ENCODE data around the gene AFDN. TPM values are rescaled to one million over a fixed set of nuclear protein-coding genes. Genes with fewer than 3 reads are reported as not detected.
A peak's percentile ranks its signal among the peaks of the same experiment; 100 is the strongest.

The AFDN gene
- total and polyA plus RNA-seq, 2 of the 8 experiments (the other 6 are each of a cell fraction or from before 2014, with no cell fraction given), result 53.4 to 192 TPM

GRCh38 chr6:167860550-167861226 lies 34.0 kb downstream of the AFDN start:
- peak overlapping the region in 1 of 4 experiments; percentile 37; a peak in 1 of 7 replicates for H3K9ac ChIP-seq (replicated peaks in 1 of 4; ENCODE audit: extremely low read depth in 1 of 4, low read depth in 3 of 4, low read length in 3 of 4)
- H2BK120ac ChIP-seq (replicated peaks; ENCODE audit: low read depth, low read length), result no peak overlapping the region
- DNase-seq (ENCODE audit: low read depth in 1 of 2, low spot score in 2 of 2), result no peak
- H3K27ac ChIP-seq (ENCODE audit: low read depth, low read length), result no peak overlapping the region; the same call in 1 of the 2 replicates
- no peak overlapping the region for H3K23ac ChIP-seq (ENCODE audit: insufficient read length)
- H3K4ac ChIP-seq (replicated peaks; ENCODE audit: insufficient read length, low read depth, low read length), result no peak overlapping the region
- H3K79me1 ChIP-seq (ENCODE audit: low read depth, low read length), result peaks cover 9% of the 10 kb centered on the region
- H4K8ac ChIP-seq (ENCODE audit: extremely low read depth, insufficient read depth, low read length), result no peak overlapping the region
- H3K36me3 ChIP-seq (ENCODE audit: control insufficient read depth in 2 of 4, insufficient read depth in 4 of 4, low read length in 3 of 4), result peaks cover 0 to 6% (median 1%) of the 10 kb centered on the region in 4 experiments; a peak in 2 of 8 replicates
- H2AFZ ChIP-seq (ENCODE audit: low read length), result no peak overlapping the region
- H3K79me2 ChIP-seq (ENCODE audit: control insufficient read depth in 1 of 2, insufficient read depth in 2 of 2, low read length in 2 of 2), result peaks cover 24 to 100% of the 10 kb centered on the region in 2 experiments; a peak in 3 of 4 replicates
- POLR2A ChIA-PET (ENCODE audit: partially characterized antibody), result interaction anchor here (1.0 kb wide), 2 partner anchors 11 to 17 kb away, joined by 3 to 4 read pairs; no protein-coding TSS in a partner anchor
- H2BK15ac ChIP-seq (ENCODE audit: low read length), result no peak overlapping the region; the same call in 1 of the 2 replicates
- H3K56ac ChIP-seq (replicated peaks; ENCODE audit: insufficient read length, low read depth, low read length), result no peak overlapping the region
- H3K27me3 ChIP-seq (replicated peaks in 1 of 4; ENCODE audit: control insufficient read depth in 3 of 4, extremely low read depth in 1 of 4, insufficient read depth in 3 of 4, low read length in 3 of 4), result no peaks in the 10 kb centered on the region
- H2BK12ac ChIP-seq (ENCODE audit: low read depth, low read length), result peak overlapping the region; percentile 91; the same call in 1 of the 2 replicates
- H2AK5ac ChIP-seq (ENCODE audit: low read depth, low read length), result peak overlapping the region; percentile 55; the same call in 1 of the 2 replicates
- no peak overlapping the region for H4K91ac ChIP-seq (replicated peaks; ENCODE audit: insufficient read length, low read length)
- H3K23me2 ChIP-seq (ENCODE audit: low read depth, low read length), result peaks cover 2% of the 10 kb centered on the region; the same call in 1 of the 2 replicates
- peak overlapping the region in 1 of 4 experiments; percentile 35; a peak in 1 of 8 replicates for H3K4me3 ChIP-seq (ENCODE audit: extremely low read depth in 1 of 4, insufficient read depth in 2 of 4, low read depth in 3 of 4, low read length in 4 of 4)
- peak overlapping the region in 1 of 2 experiments; percentile 47; a peak in 1 of 4 replicates for H3K4me2 ChIP-seq (ENCODE audit: insufficient read depth in 1 of 2, low read depth in 2 of 2, low read length in 2 of 2)
- peaks cover 5 to 15% of the 10 kb centered on the region in 2 experiments for H4K20me1 ChIP-seq (replicated peaks in 1 of 2; ENCODE audit: control insufficient read depth in 1 of 2, insufficient read depth in 2 of 2, low read length in 2 of 2)
- no peak overlapping the region for H3K14ac ChIP-seq (ENCODE audit: insufficient read length)
- CTCF ChIA-PET (ENCODE audit: partially characterized antibody), result interaction anchor here (1.0 to 1.6 kb wide), 3 partner anchors 11 to 455 kb away, joined by 3 to 4 read pairs (median 4); no protein-coding TSS in a partner anchor
- WGBS, 2 experiments (ENCODE audit: extremely low coverage in 1 of 2, insufficient coverage in 1 of 2, insufficient read length in 1 of 2, insufficient replicate concordance in 2 of 2, low coverage in 1 of 2, low lambda C conversion rate in 2 of 2, missing lambda C conversion rate in 1 of 2), result 60% methylated on average over 4 of the region's 4 CpGs; no CpG with 5 or more reads in 1 of the 2 experiments
- no peak overlapping the region for H4K5ac ChIP-seq (ENCODE audit: insufficient read length, low read depth, low read length)
- peak overlapping the region; percentile 87 for H2BK5ac ChIP-seq (ENCODE audit: low read depth, low read length)
- peak overlapping the region; percentile 42; the same call in 1 of the 2 replicates for H3K18ac ChIP-seq (ENCODE audit: extremely low read depth, low read length)
- H3K4me1 ChIP-seq (replicated peaks in 1 of 4; ENCODE audit: control insufficient read depth in 3 of 4, insufficient read depth in 4 of 4, low read length in 3 of 4), result peaks cover 3 to 21% (median 16%) of the 10 kb centered on the region in 4 experiments
- no peaks in the 10 kb centered on the region for H3K9me3 ChIP-seq (ENCODE audit: insufficient read depth in 2 of 2, low read depth in 1 of 2, low read length in 1 of 2)
- no peak overlapping the region for H2BK20ac ChIP-seq (ENCODE audit: low read length)
- FAIRE-seq, result no peak
- TF ChIP-seq JUND (IDR thresholded peaks at IDR 0.05; ENCODE audit: low read length) (no peak), ATF2 (IDR thresholded peaks at IDR 0.05; ENCODE audit: low read length) (no peak), RNF2 (IDR thresholded peaks at IDR 0.05; ENCODE audit: borderline replicate concordance, low read depth, low read length, missing control alignments, poor library complexity, severe bottlenecking) (no peak), BRCA1 (IDR thresholded peaks at IDR 0.05; ENCODE audit: low read depth, low read length) (no peak), SP4 (IDR thresholded peaks at IDR 0.05; ENCODE audit: low read length) (no peak), EP300 (IDR thresholded peaks at IDR 0.05; ENCODE audit: borderline replicate concordance in 1 of 2, low read depth in 2 of 2, low read length in 2 of 2) (no peak), TAF7 (optimal IDR thresholded peaks at IDR 0.05; ENCODE audit: borderline replicate concordance, low read depth, low read length) (no peak)
- TF ChIP-seq, protein P1, sequence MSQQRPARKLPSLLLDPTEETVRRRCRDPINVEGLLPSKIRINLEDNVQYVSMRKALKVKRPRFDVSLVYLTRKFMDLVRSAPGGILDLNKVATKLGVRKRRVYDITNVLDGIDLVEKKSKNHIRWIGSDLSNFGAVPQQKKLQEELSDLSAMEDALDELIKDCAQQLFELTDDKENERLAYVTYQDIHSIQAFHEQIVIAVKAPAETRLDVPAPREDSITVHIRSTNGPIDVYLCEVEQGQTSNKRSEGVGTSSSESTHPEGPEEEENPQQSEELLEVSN (IDR thresholded peaks at IDR 0.05), result no peak

Data from H1 (cell line).